ENCODE measurements around the gene CTSL. TPM values are rescaled to one million over a fixed set of nuclear protein-coding genes. Genes with fewer than 3 reads are reported as not detected.
A peak's percentile ranks its signal among the peaks of the same experiment; 100 is the strongest.

Gene CTSL
- total and polyA plus RNA-seq, 4 donors: 156 to 210 (median 180) TPM

- TF ChIP-seq CTCF (IDR thresholded peaks at IDR 0.05; ENCODE audit: low read depth, low read length, missing input control): no peak
Measured at GRCh38 chr9:87677776-87678587, 47.9 kb upstream of the CTSL start (continued).

GRCh38 chr9:87678650-87679355, 47.1 kb upstream of the CTSL start:
- Histone ChIP-seq H3K36me3 (ENCODE audit: control insufficient read depth in 4 of 4, insufficient read depth in 3 of 4, low read depth in 1 of 4, low read length in 3 of 4) (peaks cover 0 to 16% (median 5%) of the 10 kb centered on the region in 4 donors), H3K4me1 (ENCODE audit: control insufficient read depth in 4 of 4, insufficient read depth in 4 of 4, low read length in 3 of 4) (peaks cover 1 to 14% (median 11%) of the 10 kb centered on the region in 4 donors), H3K9me3 (ENCODE audit: control insufficient read depth in 4 of 4, low read length in 3 of 4) (no peaks in the 10 kb centered on the region), H3K4me3 (ENCODE audit: low read depth in 1 of 3, low read length in 3 of 3) (no peak overlapping the region), H3K27me3 (ENCODE audit: control insufficient read depth in 4 of 4, insufficient read depth in 4 of 4, low read length in 3 of 4) (no peaks in the 10 kb centered on the region), H3K27ac (ENCODE audit: low read depth in 1 of 2, low read length in 2 of 2) (no peak overlapping the region), H3K9ac (ENCODE audit: low read depth in 1 of 2, low read length in 2 of 2) (no peak overlapping the region)
- no peak for TF ChIP-seq JUND (IDR thresholded peaks at IDR 0.05)
- TF ChIP-seq RAD21 (IDR thresholded peaks at IDR 0.05): peak; percentile 89 to 92
- peak; percentile 82 for TF ChIP-seq CTCF (IDR thresholded peaks at IDR 0.05; ENCODE audit: low read depth, low read length, missing input control)
- 83% methylated on average over 9 of the region's 9 CpGs for WGBS
- DNase-seq (ENCODE audit: low spot score): peak; percentile 68

GRCh38 chr9:87681271-87682061, 44.5 kb upstream of the CTSL start:
- peaks cover 0 to 33% (median 16%) of the 10 kb centered on the region in 4 donors for H3K4me1 ChIP-seq (ENCODE audit: control insufficient read depth in 4 of 4, insufficient read depth in 4 of 4, low read length in 3 of 4)
- DNase-seq (ENCODE audit: low spot score): peak; percentile 30
- WGBS: 92% methylated on average over 11 of the region's 11 CpGs
- peak overlapping the region in 1 of 2 donors; percentile 11 for H3K27ac ChIP-seq (ENCODE audit: low read depth in 1 of 2, low read length in 2 of 2)
- H3K36me3 ChIP-seq (ENCODE audit: control insufficient read depth in 4 of 4, insufficient read depth in 3 of 4, low read depth in 1 of 4, low read length in 3 of 4): peaks cover 0 to 19% (median 4%) of the 10 kb centered on the region in 4 donors
- H3K9me3 ChIP-seq (ENCODE audit: control insufficient read depth in 4 of 4, low read length in 3 of 4): no peaks in the 10 kb centered on the region
- peak; percentile 14 to 15 for TF ChIP-seq HNF4A (conservative IDR thresholded peaks at IDR 0.05)
- TF ChIP-seq GABPA (IDR thresholded peaks at IDR 0.05 in 1 of 2, conservative IDR thresholded peaks at IDR 0.05 in 1 of 2): no peak
- TF ChIP-seq FOXA2 (IDR thresholded peaks at IDR 0.05): no peak
- no peak overlapping the region for H3K4me3 ChIP-seq (ENCODE audit: low read depth in 1 of 3, low read length in 3 of 3)
- H3K27me3 ChIP-seq (ENCODE audit: control insufficient read depth in 4 of 4, insufficient read depth in 4 of 4, low read length in 3 of 4): no peaks in the 10 kb centered on the region
- H3K9ac ChIP-seq (ENCODE audit: low read depth in 1 of 2, low read length in 2 of 2): no peak overlapping the region

Measured in liver (tissue), 9 donors.